CD4-positive, alpha-beta T cell (primary cell): ENCODE measurements around the gene NRAP. TPM values are rescaled to one million over a fixed set of nuclear protein-coding genes. Genes with fewer than 3 reads are reported as not detected.
A peak's percentile ranks its signal among the peaks of the same experiment; 100 is the strongest.

ENCODE experiments used
- ATAC-seq: fragments of 200-7000 bp; cut with Tn5 transposase; one replicate; pipeline ENCODE4 v1.10.0; 2022; ENCODE audit warnings: mild to moderate bottlenecking; ENCODE audit not compliant: poor library complexity
- CTCF ChIA-PET: fragments of 350-600 bp; sonication (Branson Sonifier 250); formaldehyde crosslinking; loops from one replicate; lab custom pipeline; 2021; ENCODE audit warnings: antibody characterized with exemption, inconsistent platforms; lab: Charles Lee
- POLR2A ChIA-PET: fragments of 350-600 bp; sonication (Branson Sonifier 250); formaldehyde crosslinking; loops from one replicate; lab custom pipeline; 2021; ENCODE audit warnings: antibody characterized with exemption, inconsistent platforms; lab: Charles Lee
- DNase-seq, 14 experiments: peaks; one replicate each; pipeline ENCODE4 v3.0.0-alpha.2; 2013 to 2020; ENCODE audit warnings: mixed read lengths in 2 of 14
- H3K27ac ChIP-seq, 2 donors: one replicate each; pipeline versions ENCODE4 v1.5.1 to v1.7.0; 2013; ENCODE audit warnings: low read length in 2 of 2, low read depth in 1 of 2, mild to moderate bottlenecking in 1 of 2
- H3K27me3 ChIP-seq, 2 experiments: 1 replicate in 1 of 2; 2 replicates in 1 of 2; pipeline versions ENCODE4 v1.6.1 to v1.7.0; 2013; ENCODE audit warnings: low read length in 2 of 2, control low read depth in 1 of 2, mild to moderate bottlenecking in 1 of 2, moderate library complexity in 1 of 2; ENCODE audit not compliant: insufficient read depth in 2 of 2, control insufficient read depth in 1 of 2
- H3K36me3 ChIP-seq: one replicate; pipeline ENCODE4 v1.6.1; 2013; ENCODE audit warnings: low read length, control low read depth; ENCODE audit not compliant: insufficient read depth
- H3K4me1 ChIP-seq: one replicate; pipeline ENCODE4 v1.6.1; 2013; ENCODE audit warnings: low read length, control low read depth; ENCODE audit not compliant: insufficient read depth
- H3K4me3 ChIP-seq: one replicate; pipeline ENCODE4 v1.5.1; 2013; ENCODE audit warnings: mild to moderate bottlenecking, low read length, moderate library complexity
- H3K9me3 ChIP-seq, 2 experiments: 1 replicate in 1 of 2; 2 replicates in 1 of 2; pipeline versions ENCODE4 v1.6.1 to v1.7.0; 2013; ENCODE audit warnings: low read length in 2 of 2, mild to moderate bottlenecking in 2 of 2, control low read depth in 1 of 2, moderate library complexity in 1 of 2; ENCODE audit not compliant: control insufficient read depth in 1 of 2, insufficient read depth in 1 of 2
- H3K27ac Mint-ChIP-seq: one replicate; pipeline ENCODE4 v1.8.0; 2020; ENCODE audit warnings: mixed read lengths
- H3K27me3 Mint-ChIP-seq: one replicate; pipeline ENCODE4 v1.8.0; 2021; ENCODE audit warnings: mixed read lengths
- H3K36me3 Mint-ChIP-seq: one replicate; pipeline ENCODE4 v1.8.0; 2021; ENCODE audit warnings: low read depth, mixed read lengths
- H3K4me1 Mint-ChIP-seq: one replicate; pipeline ENCODE4 v1.8.0; 2021; ENCODE audit warnings: low read depth, mixed read lengths
- H3K4me3 Mint-ChIP-seq: one replicate; pipeline ENCODE4 v1.8.0; 2020; ENCODE audit warnings: mild to moderate bottlenecking, mixed read lengths
- H3K9me3 Mint-ChIP-seq: one replicate; pipeline ENCODE4 v1.8.0; 2020; ENCODE audit warnings: mixed read lengths
- CTCF ChIP-seq: fragments of 200-600 bp; IDR thresholded peaks from one replicate; pipeline ENCODE4 v1.8.0; 2022; ENCODE audit warnings: antibody characterized with exemption, mild to moderate bottlenecking
- intact Hi-C, 2 experiments: fragments of 100-400 bp; cut with DNase I in 1 of 2; cut with micrococcal nuclease in 1 of 2; formaldehyde crosslinking; loops; one replicate each; pipeline versions ENCODE4 v1.15.1 to v1.9.0; 2023 to 2025; cut with DNase I, micrococcal nuclease
- total RNA-seq, 174 experiments: library from RNA in 2 of 174; stranded (reverse) in 2 of 174; gene quantifications; one replicate each; pipeline ENCODE4 v1.2.3 and lab custom pipeline; 2021 to 2026

Gene NRAP
- total RNA-seq, 2 experiments from 2014 or later = not detected

- peaks cover 4% of the 10 kb centered on the region for H3K4me1 Mint-ChIP-seq
- Histone ChIP-seq H3K27me3 (no peaks in the 10 kb centered on the region), H3K4me3 (no peak overlapping the region), H3K27ac (no peak overlapping the region), H3K36me3 (no peaks in the 10 kb centered on the region), H3K9me3 (peaks cover 0 to 4% of the 10 kb centered on the region in 2 experiments), H3K4me1 (peaks cover 4% of the 10 kb centered on the region)
- intact Hi-C loops = no loop called here
- H3K9me3 Mint-ChIP-seq = no peaks in the 10 kb centered on the region
- H3K36me3 Mint-ChIP-seq = no peaks in the 10 kb centered on the region
- no peak overlapping the region for H3K4me3 Mint-ChIP-seq
- TF ChIP-seq CTCF = no peak
- no peak for DNase-seq
- POLR2A ChIA-PET = no interaction called here
- no peak for ATAC-seq
- no peak overlapping the region for H3K27ac Mint-ChIP-seq
- peaks cover 16% of the 10 kb centered on the region for H3K27me3 Mint-ChIP-seq
- CTCF ChIA-PET = no interaction called here
These were observed 98.5 kb downstream of the NRAP start for GRCh38 chr10:113565364-113565763.

GRCh38 chr10:113563306-113564088, 100.3 kb downstream of the NRAP start:
- H3K27me3 ChIP-seq = peaks cover 0 to 3% of the 10 kb centered on the region in 2 experiments
- H3K36me3 Mint-ChIP-seq = no peaks in the 10 kb centered on the region
- peaks cover 4% of the 10 kb centered on the region for H3K4me1 ChIP-seq
- intact Hi-C loops = no loop called here
- ChIA-PET CTCF (interaction anchor here (0.7 to 1.1 kb wide), 2 partner anchors 9 to 17 kb away, joined by 3 to 4 read pairs; no protein-coding TSS in a partner anchor), POLR2A (no interaction called here)
- TF ChIP-seq CTCF = peak; percentile 84
- H3K9me3 ChIP-seq = no peaks in the 10 kb centered on the region
- ATAC-seq (peak; percentile 74), DNase-seq (peak; percentile 19 to 75 (median 54))
- H3K4me1 Mint-ChIP-seq = peaks cover 4% of the 10 kb centered on the region
- peak overlapping the region; percentile 36 for H3K4me3 ChIP-seq
- H3K36me3 ChIP-seq = no peaks in the 10 kb centered on the region
- H3K27ac ChIP-seq = no peak overlapping the region
- peaks cover 30% of the 10 kb centered on the region for H3K27me3 Mint-ChIP-seq
- peak overlapping the region; percentile 62 for H3K4me3 Mint-ChIP-seq
- H3K27ac Mint-ChIP-seq = no peak overlapping the region
- H3K9me3 Mint-ChIP-seq = no peaks in the 10 kb centered on the region

- H3K4me3 Mint-ChIP-seq = no peak overlapping the region
- H3K4me3 ChIP-seq = no peak overlapping the region
- H3K9me3 Mint-ChIP-seq = no peaks in the 10 kb centered on the region
These were observed 101.1 kb downstream of the NRAP start for GRCh38 chr10:113562704-113563103.

More at GRCh38 chr10:113562704-113563103, 101.1 kb downstream of the NRAP start:
- Histone ChIP-seq H3K9me3 (no peaks in the 10 kb centered on the region), H3K4me1 (peaks cover 4% of the 10 kb centered on the region), H3K27me3 (peaks cover 0 to 4% of the 10 kb centered on the region in 2 experiments), H3K36me3 (no peaks in the 10 kb centered on the region), H3K27ac (no peak overlapping the region)
- ATAC-seq = no peak
- TF ChIP-seq CTCF = no peak
- Mint-ChIP-seq H3K27ac (no peak overlapping the region), H3K36me3 (no peaks in the 10 kb centered on the region), H3K4me1 (peaks cover 4% of the 10 kb centered on the region), H3K27me3 (peaks cover 38% of the 10 kb centered on the region)
- ChIA-PET CTCF (no interaction called here), POLR2A (no interaction called here)
- DNase-seq = no peak
- intact Hi-C loops = no loop called here
